K562 (cell line): Measurements from ENCODE around the gene CALHM4. TPM values are rescaled to one million over a fixed set of nuclear protein-coding genes. Genes with fewer than 3 reads are reported as not detected.
A peak's percentile ranks its signal among the peaks of the same experiment; 100 is the strongest.

Source experiments
- ATAC-seq: fragments of 200-7000 bp; cut with Tn5 transposase; 3 replicates; pipeline ENCODE4 v1.9.1; 2020; ENCODE audit warnings: moderate library complexity
- BruUV-seq: library from RNA; stranded (reverse); fragments of 400-500 nt; replicated peaks from 2 replicates; lab custom pipeline; 2021; lab: Mats Ljungman, UMichigan
- CTCF ChIA-PET: fragments of 300-600 bp; formaldehyde crosslinking; extraction: SDS; loops from one replicate; lab custom pipeline; 2021; ENCODE audit warnings: low intra/inter-chr PET ratio; lab: Yijun Ruan, JAX
- POLR2A ChIA-PET: fragments of 300-600, 350-650 bp; sonication (Branson Sonifier 250); formaldehyde crosslinking; extraction: SDS; loops from one replicate; lab custom pipeline; 2021; ENCODE audit warnings: antibody characterized with exemption, inconsistent platforms; lab: Yijun Ruan, JAX
- DNase-seq, 4 experiments: peaks; one replicate each; pipeline versions ENCODE4 v3.0.0 to v3.0.0-alpha.2; 2011 to 2018; ENCODE audit warnings: low spot score in 3 of 4, mixed read lengths in 3 of 4; ENCODE audit errors: extremely low read depth in 1 of 4
- FAIRE-seq: peaks from 2 replicates; lab custom pipeline; 2011; peaks lifted over from hg19 to GRCh38; lab: Jason Lieb, UNC
- H2AFZ ChIP-seq: 2 replicates; pipeline ENCODE4 v1.6.0; 2011; ENCODE audit warnings: low read depth, low read length, control low read depth, inconsistent platforms
- H3K27ac ChIP-seq: fragments of 200-600 bp; 3 replicates; pipeline ENCODE4 v1.8.0; 2011; ENCODE audit warnings: low read depth, mild to moderate bottlenecking, control low read depth, inconsistent platforms, low read length, moderate library complexity, mixed read lengths; ENCODE audit errors: extremely low read depth
- H3K27me3 ChIP-seq, 2 experiments: fragments of 300-600 bp in 1 of 2; 2 replicates in 1 of 2; 3 replicates in 1 of 2; pipeline versions ENCODE4 v1.6.0 to v1.8.0; 2011; ENCODE audit warnings: inconsistent platforms in 2 of 2, low read length in 2 of 2, mild to moderate bottlenecking in 1 of 2, mixed read lengths in 1 of 2, moderate library complexity in 1 of 2; ENCODE audit not compliant: control insufficient read depth in 2 of 2, insufficient read depth in 2 of 2
- H3K36me3 ChIP-seq: fragments of 300-600 bp; 3 replicates; pipeline ENCODE4 v1.8.0; 2011; ENCODE audit warnings: mild to moderate bottlenecking, low read length, inconsistent platforms; ENCODE audit not compliant: control insufficient read depth, insufficient read depth
- H3K4me1 ChIP-seq, 2 experiments: fragments of 200-600 bp in 1 of 2; replicated peaks in 1 of 2; 2 replicates in 1 of 2; 3 replicates in 1 of 2; pipeline versions ENCODE4 v1.5.1 to v1.8.0; 2011; ENCODE audit warnings: inconsistent platforms in 2 of 2, low read length in 2 of 2, mild to moderate bottlenecking in 1 of 2, mixed read lengths in 1 of 2, moderate library complexity in 1 of 2; ENCODE audit not compliant: control insufficient read depth in 2 of 2, insufficient read depth in 2 of 2
- H3K4me2 ChIP-seq: 2 replicates; pipeline ENCODE4 v1.6.1; 2011; ENCODE audit warnings: low read length, control low read depth, inconsistent platforms, mixed read lengths; ENCODE audit not compliant: insufficient read depth
- H3K4me3 ChIP-seq: fragments of 200-600 bp; sonication (generic), shearing (Covaris generic); 2 replicates; pipeline ENCODE4 v1.5.1; 2016; ENCODE audit warnings: control low read depth, inconsistent platforms
- H3K79me2 ChIP-seq: fragments of 200-600 bp; 3 replicates; pipeline ENCODE4 v1.8.0; 2011; ENCODE audit warnings: low read length, inconsistent platforms; ENCODE audit not compliant: control insufficient read depth, insufficient read depth
- H3K9ac ChIP-seq, 2 experiments: 2 replicates each; pipeline versions ENCODE4 v1.6.0 to v1.6.1; 2011; ENCODE audit warnings: low read depth in 2 of 2, low read length in 2 of 2, control low read depth in 1 of 2, inconsistent platforms in 1 of 2, mild to moderate bottlenecking in 1 of 2, mixed read lengths in 1 of 2; ENCODE audit not compliant: insufficient read depth in 1 of 2
- H3K9me1 ChIP-seq: one replicate; pipeline ENCODE4 v1.6.0; 2011; ENCODE audit warnings: inconsistent platforms, mild to moderate bottlenecking, low read length, moderate library complexity; ENCODE audit not compliant: control insufficient read depth, insufficient read depth
- H3K9me3 ChIP-seq: replicated peaks from 2 replicates; pipeline ENCODE4 v1.5.1; 2011; ENCODE audit warnings: low read depth, low read length, inconsistent platforms; ENCODE audit not compliant: control insufficient read depth, insufficient read depth
- H4K20me1 ChIP-seq: replicated peaks from 2 replicates; pipeline ENCODE4 v1.6.1; 2011; ENCODE audit warnings: low read length, inconsistent platforms, mixed read lengths; ENCODE audit not compliant: control insufficient read depth, insufficient read depth
- CC2D1A ChIP-seq: fragments of 450-650 bp; IDR thresholded peaks from 2 replicates; pipeline ENCODE4 v1.6.1; 2017; ENCODE audit warnings: mild to moderate bottlenecking
- HMGN3 ChIP-seq: IDR thresholded peaks from 2 replicates; pipeline ENCODE4 v1.6.1; 2011; ENCODE audit warnings: borderline replicate concordance, low read depth, mild to moderate bottlenecking, mixed read lengths, low read length; ENCODE audit not compliant: insufficient read length; ENCODE audit errors: extremely low read depth
- RBFOX2 ChIP-seq: fragments of 200-400 bp; formaldehyde crosslinking; IDR thresholded peaks from 2 replicates; pipeline ENCODE4 v1.6.1; 2017; ENCODE audit warnings: low read depth, mild to moderate bottlenecking, low read length, moderate library complexity
- SAP30 ChIP-seq: fragments of 200-600 bp; sonication (generic); IDR thresholded peaks from 2 replicates; pipeline ENCODE4 v1.6.1; 2012; ENCODE audit warnings: borderline replicate concordance, low read depth, mild to moderate bottlenecking, moderate library complexity, low read length, control low read depth, inconsistent platforms; ENCODE audit not compliant: insufficient read depth, poor library complexity, severe bottlenecking
- SIN3A ChIP-seq, 2 experiments: fragments of 150-350 bp in 1 of 2; IDR thresholded peaks; 2 replicates each; pipeline ENCODE4 v1.6.1; 2011 to 2016; ENCODE audit warnings: borderline replicate concordance in 2 of 2, low read depth in 2 of 2, low read length in 2 of 2, mild to moderate bottlenecking in 2 of 2, moderate library complexity in 2 of 2; ENCODE audit not compliant: control insufficient read depth in 1 of 2
- SMAD4 ChIP-seq: fragments of 250-450 bp; sonication (Bioruptor Pico); conservative IDR thresholded peaks from 2 replicates; pipeline ENCODE4 v1.8.0; 2021; ENCODE audit warnings: inconsistent platforms, mild to moderate bottlenecking, moderate library complexity
- TGIF2 ChIP-seq: sonication (generic); formaldehyde crosslinking; IDR thresholded peaks from 2 replicates; pipeline ENCODE4 v1.8.1; 2022; ENCODE audit warnings: mild to moderate bottlenecking, missing genetic modification reagents, moderate library complexity
- ZBTB7A ChIP-seq: IDR thresholded peaks from 2 replicates; pipeline ENCODE4 v1.6.1; 2011; ENCODE audit warnings: low read depth, mild to moderate bottlenecking, low read length, moderate library complexity, borderline replicate concordance; ENCODE audit not compliant: control insufficient read depth
- ZEB2 ChIP-seq: fragments of 450-650 bp; IDR thresholded peaks from 2 replicates; pipeline ENCODE4 v1.6.1; 2016
- WGBS: fragments of 100-300 bp; shearing (Covaris generic); methylation state at CpG from one replicate; pipeline ENCODE4 v1.1.6; 2016; ENCODE audit warnings: low coverage, mixed read lengths; ENCODE audit not compliant: insufficient coverage; ENCODE audit errors: missing lambda C conversion rate; 5-methylcytosine and 5-hydroxymethylcytosine counted together
- in situ Hi-C: fragments of 300-500 bp; cut with MboI; formaldehyde crosslinking; loops from 4 replicates; pipeline ENCODE4 v1.15.0; 2018; ENCODE audit warnings: inconsistent platforms, mixed read lengths
- intact Hi-C: fragments of 100-400 bp; cut with micrococcal nuclease; formaldehyde crosslinking; loops from 2 replicates; pipeline ENCODE4 v1.14.2; 2022
- polyA plus RNA-seq, 8 experiments: library from polyadenylated mRNA; depleted of rRNA in 4 of 8; stranded (reverse) in 5 of 8; unstranded in 3 of 8; fragments of >200 nt; fragmentation: Nextera tagmentation in 2 of 8; fragmentation: Illumina TruSeq in 1 of 8; extraction: Ambion mirVana in 2 of 8; extraction: Trizol in 1 of 8; gene quantifications; 2 replicates each; pipeline versions ENCODE4 v1.2.1 to v1.2.3, GENCODE V29; 2011 to 2014; ENCODE audit warnings: inconsistent platforms in 1 of 8, missing spikeins in 1 of 8
- total RNA-seq, 7 experiments: library from RNA; depleted of rRNA in 6 of 7; stranded (reverse); fragments of >200 nt in 6 of 7; fragmentation: Illumina TruSeq in 2 of 7; extraction: Trizol in 2 of 7; gene quantifications; 2 replicates each; pipeline versions ENCODE4 v1.2.1 to v1.2.3, GENCODE V29; 2011 to 2021; ENCODE audit warnings: low replicate concordance in 1 of 7
- TF ChIP-seq, protein P1 (sequence below), 3 experiments: IDR thresholded peaks in 2 of 3; conservative IDR thresholded peaks in 1 of 3; 2 replicates each; pipeline ENCODE4 v1.5.1; 2011 to 2012; ENCODE audit warnings: low read length in 3 of 3, mild to moderate bottlenecking in 3 of 3, control low read depth in 2 of 3, improper control_type of control experiment in 1 of 3, inconsistent platforms in 1 of 3, low read depth in 1 of 3, mixed read lengths in 1 of 3, moderate library complexity in 1 of 3; ENCODE audit not compliant: insufficient read depth in 2 of 3
- TF ChIP-seq, protein P2 (sequence below): fragments of 250-450 bp; sonication (Bioruptor Pico); IDR thresholded peaks from 2 replicates; pipeline ENCODE4 v1.4.0; 2020

Gene CALHM4
- total and polyA plus RNA-seq, 9 of the 15 experiments (the other 6 are each of a cell fraction or from before 2014, with no cell fraction given): not detected

- in situ Hi-C loops: no loop called here
- Histone ChIP-seq H3K4me1 (peaks cover 0 to 22% of the 10 kb centered on the region in 2 experiments; a peak in 4 of 5 replicates), H3K9me3 (no peaks in the 10 kb centered on the region), H3K27me3 (no peaks in the 10 kb centered on the region), H3K27ac (peak overlapping the region; percentile 83), H3K9me1 (no peaks in the 10 kb centered on the region), H3K4me3 (peak overlapping the region; percentile 82), H3K4me2 (peak overlapping the region; percentile 85), H3K36me3 (peaks cover 32% of the 10 kb centered on the region), H4K20me1 (no peaks in the 10 kb centered on the region), H3K79me2 (peaks cover 58% of the 10 kb centered on the region), H3K9ac (peak overlapping the region; percentile 86 to 97), H2AFZ (peak overlapping the region; percentile 89)
- TSS peak; percentile 42 for BruUV-seq
- ChIA-PET CTCF (no interaction called here), POLR2A (interaction anchor here (0.6 to 2.5 kb wide), 8 partner anchors 9 to 1608 kb away, joined by 3 to 11 read pairs (median 3); partner anchors contain the start of gene TSPYL1)
- WGBS: 0% methylated on average over 12 of the region's 12 CpGs
- no peak for DNase-seq
- FAIRE-seq: no peak
- no peak for ATAC-seq
- intact Hi-C loops: loop anchor here (2.0 kb wide), 1 partner anchor 293 kb away; the partner anchor contains the start of gene TSPYL1
- TF ChIP-seq, protein P1, sequence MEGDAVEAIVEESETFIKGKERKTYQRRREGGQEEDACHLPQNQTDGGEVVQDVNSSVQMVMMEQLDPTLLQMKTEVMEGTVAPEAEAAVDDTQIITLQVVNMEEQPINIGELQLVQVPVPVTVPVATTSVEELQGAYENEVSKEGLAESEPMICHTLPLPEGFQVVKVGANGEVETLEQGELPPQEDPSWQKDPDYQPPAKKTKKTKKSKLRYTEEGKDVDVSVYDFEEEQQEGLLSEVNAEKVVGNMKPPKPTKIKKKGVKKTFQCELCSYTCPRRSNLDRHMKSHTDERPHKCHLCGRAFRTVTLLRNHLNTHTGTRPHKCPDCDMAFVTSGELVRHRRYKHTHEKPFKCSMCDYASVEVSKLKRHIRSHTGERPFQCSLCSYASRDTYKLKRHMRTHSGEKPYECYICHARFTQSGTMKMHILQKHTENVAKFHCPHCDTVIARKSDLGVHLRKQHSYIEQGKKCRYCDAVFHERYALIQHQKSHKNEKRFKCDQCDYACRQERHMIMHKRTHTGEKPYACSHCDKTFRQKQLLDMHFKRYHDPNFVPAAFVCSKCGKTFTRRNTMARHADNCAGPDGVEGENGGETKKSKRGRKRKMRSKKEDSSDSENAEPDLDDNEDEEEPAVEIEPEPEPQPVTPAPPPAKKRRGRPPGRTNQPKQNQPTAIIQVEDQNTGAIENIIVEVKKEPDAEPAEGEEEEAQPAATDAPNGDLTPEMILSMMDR (IDR thresholded peaks at IDR 0.05 in 2 of 3, conservative IDR thresholded peaks at IDR 0.05 in 1 of 3; ENCODE audit: insufficient read depth in 2 of 3, low read depth in 1 of 3, low read length in 3 of 3): 0 out of 6 replicates have a peak, but pooled peaks of 1 of the 3 experiments have one; percentile 1
- TF ChIP-seq SMAD4 (CRISPR knock-in tag) (0 out of 2 replicates have a peak, but pooled peaks have one; percentile 4), RBFOX2 (peak; percentile 41; the same call in 1 of the 2 replicates), HMGN3 (peak; percentile 3), SAP30 (peak; percentile 11), ZBTB7A (0 out of 2 replicates have a peak, but pooled peaks have one; percentile 13), SIN3A (IDR thresholded peaks at IDR 0.05; ENCODE audit: borderline replicate concordance in 2 of 2, control insufficient read depth in 1 of 2, low read depth in 2 of 2, low read length in 2 of 2) (no peak), CC2D1A (no peak), ZEB2 (peak; percentile 18; the same call in 1 of the 2 replicates), TGIF2 (CRISPR knock-in tag) (no peak)
- TF ChIP-seq, protein P2, sequence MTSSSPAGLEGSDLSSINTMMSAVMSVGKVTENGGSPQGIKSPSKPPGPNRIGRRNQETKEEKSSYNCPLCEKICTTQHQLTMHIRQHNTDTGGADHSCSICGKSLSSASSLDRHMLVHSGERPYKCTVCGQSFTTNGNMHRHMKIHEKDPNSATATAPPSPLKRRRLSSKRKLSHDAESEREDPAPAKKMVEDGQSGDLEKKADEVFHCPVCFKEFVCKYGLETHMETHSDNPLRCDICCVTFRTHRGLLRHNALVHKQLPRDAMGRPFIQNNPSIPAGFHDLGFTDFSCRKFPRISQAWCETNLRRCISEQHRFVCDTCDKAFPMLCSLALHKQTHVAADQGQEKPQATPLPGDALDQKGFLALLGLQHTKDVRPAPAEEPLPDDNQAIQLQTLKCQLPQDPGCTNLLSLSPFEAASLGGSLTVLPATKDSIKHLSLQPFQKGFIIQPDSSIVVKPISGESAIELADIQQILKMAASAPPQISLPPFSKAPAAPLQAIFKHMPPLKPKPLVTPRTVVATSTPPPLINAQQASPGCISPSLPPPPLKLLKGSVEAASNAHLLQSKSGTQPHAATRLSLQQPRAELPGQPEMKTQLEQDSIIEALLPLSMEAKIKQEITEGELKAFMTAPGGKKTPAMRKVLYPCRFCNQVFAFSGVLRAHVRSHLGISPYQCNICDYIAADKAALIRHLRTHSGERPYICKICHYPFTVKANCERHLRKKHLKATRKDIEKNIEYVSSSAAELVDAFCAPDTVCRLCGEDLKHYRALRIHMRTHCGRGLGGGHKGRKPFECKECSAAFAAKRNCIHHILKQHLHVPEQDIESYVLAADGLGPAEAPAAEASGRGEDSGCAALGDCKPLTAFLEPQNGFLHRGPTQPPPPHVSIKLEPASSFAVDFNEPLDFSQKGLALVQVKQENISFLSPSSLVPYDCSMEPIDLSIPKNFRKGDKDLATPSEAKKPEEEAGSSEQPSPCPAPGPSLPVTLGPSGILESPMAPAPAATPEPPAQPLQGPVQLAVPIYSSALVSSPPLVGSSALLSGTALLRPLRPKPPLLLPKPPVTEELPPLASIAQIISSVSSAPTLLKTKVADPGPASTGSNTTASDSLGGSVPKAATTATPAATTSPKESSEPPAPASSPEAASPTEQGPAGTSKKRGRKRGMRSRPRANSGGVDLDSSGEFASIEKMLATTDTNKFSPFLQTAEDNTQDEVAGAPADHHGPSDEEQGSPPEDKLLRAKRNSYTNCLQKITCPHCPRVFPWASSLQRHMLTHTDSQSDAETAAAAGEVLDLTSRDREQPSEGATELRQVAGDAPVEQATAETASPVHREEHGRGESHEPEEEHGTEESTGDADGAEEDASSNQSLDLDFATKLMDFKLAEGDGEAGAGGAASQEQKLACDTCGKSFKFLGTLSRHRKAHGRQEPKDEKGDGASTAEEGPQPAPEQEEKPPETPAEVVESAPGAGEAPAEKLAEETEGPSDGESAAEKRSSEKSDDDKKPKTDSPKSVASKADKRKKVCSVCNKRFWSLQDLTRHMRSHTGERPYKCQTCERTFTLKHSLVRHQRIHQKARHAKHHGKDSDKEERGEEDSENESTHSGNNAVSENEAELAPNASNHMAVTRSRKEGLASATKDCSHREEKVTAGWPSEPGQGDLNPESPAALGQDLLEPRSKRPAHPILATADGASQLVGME (CRISPR knock-in tag): 0 out of 2 replicates have a peak, but pooled peaks have one; percentile 33
These were observed 18.1 kb downstream of the CALHM4 start for GRCh38 chr6:116571683-116572000.
